Measurements from ENCODE around the gene FEZ2. TPM values are rescaled to one million over a fixed set of nuclear protein-coding genes. Genes with fewer than 3 reads are reported as not detected.

FEZ2 gene
- total RNA-seq, 1 experiment from 2014 or later: 57.5 TPM

GRCh38 chr2:36582538-36582937 is 15.4 kb downstream of the FEZ2 start:
- no peaks in the 10 kb centered on the region for H3K9me3 ChIP-seq (ENCODE audit: low read depth, low read length, poor library complexity, severe bottlenecking)
- intact Hi-C loops (cut with micrococcal nuclease; ENCODE audit: unreplicated experiment): no loop called here
- peaks cover 12% of the 10 kb centered on the region for H3K4me1 ChIP-seq (ENCODE audit: insufficient read depth, low read length, poor library complexity, severe bottlenecking)
- CTCF ChIA-PET: no interaction called here
- H3K27me3 ChIP-seq (replicated peaks; ENCODE audit: insufficient read depth, low read depth, low read length, poor library complexity): no peaks in the 10 kb centered on the region
- no peak overlapping the region for H3K4me3 ChIP-seq (ENCODE audit: low read depth, low read length, poor library complexity, severe bottlenecking)
- no TSS peak for BruUV-seq (replicated peaks)
- no peak for DNase-seq (ENCODE audit: low spot score)
- H3K27ac ChIP-seq (ENCODE audit: low read depth, low read length, poor library complexity, severe bottlenecking): no peak overlapping the region
- TF ChIP-seq EZH2 (IDR thresholded peaks at IDR 0.05; ENCODE audit: borderline replicate concordance, low read depth, low read length, poor library complexity, severe bottlenecking) (no peak), CTCF (conservative IDR thresholded peaks at IDR 0.05; ENCODE audit: low read depth, low read length) (no peak)
- peaks cover 38% of the 10 kb centered on the region for H3K36me3 ChIP-seq (ENCODE audit: insufficient read depth, low read length, poor library complexity, severe bottlenecking)
- POLR2A ChIA-PET (ENCODE audit: low non-redundant PET): no interaction called here

- peaks cover 12% of the 10 kb centered on the region for H3K4me1 ChIP-seq (ENCODE audit: insufficient read depth, low read length, poor library complexity, severe bottlenecking)
- POLR2A ChIA-PET (ENCODE audit: low non-redundant PET): no interaction called here
- H3K27ac ChIP-seq (ENCODE audit: low read depth, low read length, poor library complexity, severe bottlenecking): no peak overlapping the region
- no TSS peak for BruUV-seq (replicated peaks)
- H3K27me3 ChIP-seq (replicated peaks; ENCODE audit: insufficient read depth, low read depth, low read length, poor library complexity): no peaks in the 10 kb centered on the region
- no peak overlapping the region for H3K4me3 ChIP-seq (ENCODE audit: low read depth, low read length, poor library complexity, severe bottlenecking)
- H3K9me3 ChIP-seq (ENCODE audit: low read depth, low read length, poor library complexity, severe bottlenecking): no peaks in the 10 kb centered on the region
- intact Hi-C loops (cut with micrococcal nuclease; ENCODE audit: unreplicated experiment): no loop called here
- CTCF ChIA-PET: no interaction called here
- peaks cover 36% of the 10 kb centered on the region for H3K36me3 ChIP-seq (ENCODE audit: insufficient read depth, low read length, poor library complexity, severe bottlenecking)
- no peak for DNase-seq (ENCODE audit: low spot score)
- no peak for TF ChIP-seq EZH2 (IDR thresholded peaks at IDR 0.05; ENCODE audit: borderline replicate concordance, low read depth, low read length, poor library complexity, severe bottlenecking)
- TF ChIP-seq CTCF (conservative IDR thresholded peaks at IDR 0.05; ENCODE audit: low read depth, low read length): no peak
These were observed 18.7 kb downstream of the FEZ2 start for GRCh38 chr2:36579297-36579664.

GRCh38 chr2:36578343-36579296 is 19.3 kb downstream of the FEZ2 start:
- intact Hi-C loops (cut with micrococcal nuclease; ENCODE audit: unreplicated experiment): no loop called here
- no peak overlapping the region for H3K4me3 ChIP-seq (ENCODE audit: low read depth, low read length, poor library complexity, severe bottlenecking)
- no peak overlapping the region for H3K27ac ChIP-seq (ENCODE audit: low read depth, low read length, poor library complexity, severe bottlenecking)
- no peak for DNase-seq (ENCODE audit: low spot score)
- TF ChIP-seq CTCF (conservative IDR thresholded peaks at IDR 0.05; ENCODE audit: low read depth, low read length) (no peak), EZH2 (IDR thresholded peaks at IDR 0.05; ENCODE audit: borderline replicate concordance, low read depth, low read length, poor library complexity, severe bottlenecking) (no peak)
- ChIA-PET CTCF (interaction anchor here (0.5 kb wide), 1 partner anchor 39 kb away, joined by 6 read pairs; no protein-coding TSS in a partner anchor), POLR2A (ENCODE audit: low non-redundant PET) (no interaction called here)
- no peaks in the 10 kb centered on the region for H3K27me3 ChIP-seq (replicated peaks; ENCODE audit: insufficient read depth, low read depth, low read length, poor library complexity)
- H3K36me3 ChIP-seq (ENCODE audit: insufficient read depth, low read length, poor library complexity, severe bottlenecking): peaks cover 35% of the 10 kb centered on the region
- H3K4me1 ChIP-seq (ENCODE audit: insufficient read depth, low read length, poor library complexity, severe bottlenecking): peaks cover 12% of the 10 kb centered on the region
- H3K9me3 ChIP-seq (ENCODE audit: low read depth, low read length, poor library complexity, severe bottlenecking): no peaks in the 10 kb centered on the region
- no TSS peak for BruUV-seq (replicated peaks)

All from A673 (cell line).